Measurements from ENCODE around the gene WIPF1. TPM values are rescaled to one million over a fixed set of nuclear protein-coding genes. Genes with fewer than 3 reads are reported as not detected.

The WIPF1 gene
- total RNA-seq, 1 experiment from 2014 or later = 0.59 TPM

DNA sequence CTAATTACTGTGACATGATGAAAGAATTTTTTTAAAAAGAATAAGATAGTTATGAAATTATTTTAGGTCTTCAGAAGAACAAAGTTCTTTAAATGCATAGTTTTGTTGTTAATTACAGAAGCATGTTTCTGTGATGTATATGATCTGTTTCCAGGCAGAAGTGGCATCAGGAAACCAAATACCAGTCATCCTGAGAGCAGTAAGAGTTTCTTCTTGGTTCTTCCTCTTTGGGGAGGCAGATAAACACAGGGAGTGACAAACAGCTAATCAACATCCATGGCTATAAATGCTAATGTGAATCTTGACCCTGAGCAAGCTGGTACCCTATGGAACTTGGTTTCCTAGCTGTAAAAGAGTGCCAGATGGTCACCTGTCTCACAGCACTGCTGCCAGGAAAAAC, 29.2 kb downstream of the WIPF1 start:
- POLR2A ChIA-PET = no interaction called here
- RAD21 ChIA-PET (ENCODE audit: low non-redundant PET in 1 of 2, low total read pairs in 2 of 2, uncharacterized antibody in 2 of 2, unreplicated experiment in 2 of 2) = no interaction called here
- intact Hi-C loops (cut with micrococcal nuclease) = no loop called here
- no peak for DNase-seq (ENCODE audit: low read depth, low spot score)
- Histone ChIP-seq H3K79me2 (ENCODE audit: insufficient read depth, low read length) (no peaks in the 10 kb centered on the region), H3K36me3 (ENCODE audit: control insufficient read depth in 1 of 2, insufficient read depth in 2 of 2, low read length in 2 of 2) (no peaks in the 10 kb centered on the region), H2AFZ (ENCODE audit: low read depth, low read length, poor library complexity, severe bottlenecking) (no peak overlapping the region), H3K9me2 (ENCODE audit: insufficient read depth) (no peaks in the 10 kb centered on the region), H4K20me1 (ENCODE audit: insufficient read depth) (no peaks in the 10 kb centered on the region), H3K9ac (ENCODE audit: low read length) (no peak overlapping the region), H3K4me3 (replicated peaks in 1 of 2; ENCODE audit: low read depth in 1 of 2, low read length in 2 of 2) (no peak overlapping the region), H3K9me3 (ENCODE audit: control insufficient read depth in 1 of 2, insufficient read depth in 1 of 2, low read depth in 1 of 2, low read length in 2 of 2) (no peaks in the 10 kb centered on the region), H3K27ac (ENCODE audit: low read depth, low read length) (no peak overlapping the region), H3K4me1 (ENCODE audit: control insufficient read depth in 1 of 2, insufficient read depth in 2 of 2, low read length in 2 of 2) (no peaks in the 10 kb centered on the region), H3K4me2 (ENCODE audit: low read length) (no peak overlapping the region), H3K27me3 (ENCODE audit: insufficient read depth, low read length) (no peaks in the 10 kb centered on the region)
- no TSS peak for BruUV-seq (replicated peaks)
- ATAC-seq = no peak
- TF ChIP-seq EZH2 (IDR thresholded peaks at IDR 0.05) (no peak), CBX3 (IDR thresholded peaks at IDR 0.05; ENCODE audit: low read depth) (no peak), FOSL1 (IDR thresholded peaks at IDR 0.05; ENCODE audit: low read depth) (no peak), CEBPB (IDR thresholded peaks at IDR 0.05; ENCODE audit: low read depth) (no peak), SIN3A (IDR thresholded peaks at IDR 0.05; ENCODE audit: low read depth) (no peak), RAD21 (IDR thresholded peaks at IDR 0.05; ENCODE audit: low read depth) (no peak), EGR1 (IDR thresholded peaks at IDR 0.05; ENCODE audit: low read depth) (no peak), SP1 (IDR thresholded peaks at IDR 0.05; ENCODE audit: low read depth) (no peak), POLR2AphosphoS5 (IDR thresholded peaks at IDR 0.05; ENCODE audit: low read depth, low read length) (no peak), SRF (IDR thresholded peaks at IDR 0.05; ENCODE audit: low read depth) (no peak), POLR2A (IDR thresholded peaks at IDR 0.05; ENCODE audit: borderline replicate concordance, extremely low read depth, insufficient read depth, insufficient read length) (no peak), ZFX (IDR thresholded peaks at IDR 0.05) (no peak), YY1 (IDR thresholded peaks at IDR 0.05; ENCODE audit: extremely low read depth, insufficient replicate concordance, low read depth, low read length) (no peak)
- TF ChIP-seq, protein P1, sequence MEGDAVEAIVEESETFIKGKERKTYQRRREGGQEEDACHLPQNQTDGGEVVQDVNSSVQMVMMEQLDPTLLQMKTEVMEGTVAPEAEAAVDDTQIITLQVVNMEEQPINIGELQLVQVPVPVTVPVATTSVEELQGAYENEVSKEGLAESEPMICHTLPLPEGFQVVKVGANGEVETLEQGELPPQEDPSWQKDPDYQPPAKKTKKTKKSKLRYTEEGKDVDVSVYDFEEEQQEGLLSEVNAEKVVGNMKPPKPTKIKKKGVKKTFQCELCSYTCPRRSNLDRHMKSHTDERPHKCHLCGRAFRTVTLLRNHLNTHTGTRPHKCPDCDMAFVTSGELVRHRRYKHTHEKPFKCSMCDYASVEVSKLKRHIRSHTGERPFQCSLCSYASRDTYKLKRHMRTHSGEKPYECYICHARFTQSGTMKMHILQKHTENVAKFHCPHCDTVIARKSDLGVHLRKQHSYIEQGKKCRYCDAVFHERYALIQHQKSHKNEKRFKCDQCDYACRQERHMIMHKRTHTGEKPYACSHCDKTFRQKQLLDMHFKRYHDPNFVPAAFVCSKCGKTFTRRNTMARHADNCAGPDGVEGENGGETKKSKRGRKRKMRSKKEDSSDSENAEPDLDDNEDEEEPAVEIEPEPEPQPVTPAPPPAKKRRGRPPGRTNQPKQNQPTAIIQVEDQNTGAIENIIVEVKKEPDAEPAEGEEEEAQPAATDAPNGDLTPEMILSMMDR (IDR thresholded peaks at IDR 0.05 in 2 of 3, conservative IDR thresholded peaks at IDR 0.05 in 1 of 3; ENCODE audit: borderline replicate concordance in 1 of 3, insufficient read depth in 1 of 3, low read depth in 2 of 3, low read length in 2 of 3) = no peak
- TF ChIP-seq, protein P2, sequence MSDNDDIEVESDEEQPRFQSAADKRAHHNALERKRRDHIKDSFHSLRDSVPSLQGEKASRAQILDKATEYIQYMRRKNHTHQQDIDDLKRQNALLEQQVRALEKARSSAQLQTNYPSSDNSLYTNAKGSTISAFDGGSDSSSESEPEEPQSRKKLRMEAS (IDR thresholded peaks at IDR 0.05) = no peak
- CTCF ChIA-PET = no interaction called here

Measured in HCT116 (cell line).